ENCODE data around the gene SCLT1.
"Not testable (repeated sequence)": the region's sequence is repeated elsewhere in the genome, so short reads cannot be mapped to it uniquely, and the experiment has no call there.

The SCLT1 gene

DNA sequence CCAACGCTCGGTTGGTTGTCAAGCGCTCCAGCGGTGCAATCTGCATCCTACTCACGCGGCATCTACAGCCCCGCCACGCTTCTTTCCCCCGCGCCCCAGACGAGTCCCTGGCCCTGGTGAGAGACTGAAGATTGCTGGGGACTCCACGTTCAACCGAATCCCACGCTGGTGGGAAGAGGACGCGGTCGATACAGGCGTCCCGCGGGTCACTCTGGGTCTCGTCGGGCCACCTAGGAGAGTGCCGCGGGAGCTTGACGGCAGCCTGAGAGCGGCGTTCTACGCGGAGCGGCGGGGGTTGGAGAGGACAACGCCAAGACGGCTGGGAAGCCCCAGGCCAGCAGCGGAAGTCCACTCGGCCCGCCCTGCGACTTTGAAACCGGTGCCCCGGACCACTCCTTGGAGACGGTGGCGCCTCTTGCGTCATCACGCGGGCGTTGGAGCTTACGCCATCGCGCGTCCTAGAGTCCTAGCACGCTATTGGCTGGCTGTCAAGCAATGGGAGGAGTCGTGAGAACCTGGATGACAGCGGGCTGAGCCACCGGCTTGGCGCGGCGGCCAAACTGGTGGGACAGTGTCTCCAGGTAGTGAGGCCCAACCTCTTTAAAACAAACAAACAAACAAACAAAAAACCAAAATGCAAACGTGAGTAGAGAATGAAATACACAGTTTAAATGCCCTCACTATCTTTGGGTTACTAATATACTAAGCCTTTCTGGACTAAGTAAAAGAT is at the start of gene SCLT1:
SCLT1 (minus strand) TSS at position 349 of the 730 bp plus-strand sequence. CDS start 436 bp downstream, outside the sequence.
- peak; percentile 90 for DNase-seq (ENCODE audit: low spot score)

DNA sequence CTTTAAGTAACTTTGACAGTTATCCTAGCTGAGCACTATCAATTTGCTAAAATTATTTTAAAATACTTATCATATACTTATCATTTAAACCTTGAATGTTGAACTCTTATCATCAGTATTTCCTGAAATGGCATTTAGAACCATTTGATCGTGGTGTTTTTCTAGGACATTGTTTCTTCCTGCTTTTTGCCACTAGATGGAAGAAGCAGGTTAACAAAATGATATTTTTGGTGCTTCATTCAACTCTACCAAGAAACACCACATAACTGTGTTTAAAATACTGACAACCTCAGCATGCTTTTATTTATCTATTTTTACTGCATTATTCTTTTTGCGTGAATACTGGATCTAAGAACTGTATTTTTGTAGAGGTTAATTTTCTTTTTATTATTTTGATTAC is 47.2 kb upstream of the SCLT1 start:
- DNase-seq (ENCODE audit: low spot score), result no peak

DNA sequence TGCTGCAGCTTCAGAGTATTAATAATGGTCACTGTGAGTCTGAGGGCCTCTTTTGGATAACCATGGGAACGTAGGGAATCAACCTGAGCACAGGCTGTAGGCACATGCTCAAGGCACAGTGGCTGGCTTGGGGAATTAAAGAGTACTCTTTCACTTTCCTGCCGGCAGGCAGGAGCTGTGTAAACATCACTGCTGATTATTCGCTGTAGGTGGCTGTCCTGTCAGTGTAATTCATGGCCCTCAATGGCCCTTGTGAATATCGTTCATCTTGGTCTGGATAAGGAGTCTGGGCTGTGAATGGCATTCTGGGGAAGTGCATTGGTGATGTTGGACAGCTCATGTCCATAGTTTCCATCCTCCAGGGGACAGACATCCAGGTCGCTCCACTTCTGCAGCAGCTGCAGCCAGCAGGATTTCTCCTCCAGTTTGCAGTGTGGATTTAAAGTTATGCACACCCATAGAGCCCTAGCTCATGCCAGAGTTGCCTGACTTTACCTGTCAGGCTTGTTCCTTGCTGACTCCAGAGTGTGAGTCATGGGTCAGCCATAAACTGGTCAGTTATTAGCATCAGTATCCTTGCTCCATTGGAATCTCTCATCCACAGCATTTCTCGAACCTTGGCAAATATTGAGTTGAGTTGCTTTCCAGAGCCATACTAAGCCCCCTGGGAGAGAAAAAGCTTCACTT is 45.6 kb upstream of the SCLT1 start:
- DNase-seq (ENCODE audit: low spot score), result no peak

GRCh38 chr4:129136433-129136832 is 43.1 kb upstream of the SCLT1 start:
- no peak for DNase-seq (ENCODE audit: low spot score)

GRCh38 chr4:129131343-129131742 is 38.0 kb upstream of the SCLT1 start:
- DNase-seq (ENCODE audit: low spot score), result no peak

GRCh38 chr4:129129143-129129542 is 35.8 kb upstream of the SCLT1 start:
- no peak for DNase-seq (ENCODE audit: low spot score)

- not testable (repeated sequence) for DNase-seq (ENCODE audit: low spot score)
These were observed 33.3 kb upstream of the SCLT1 start for GRCh38 chr4:129126614-129127013.

GRCh38 chr4:129117705-129118104 is 24.4 kb upstream of the SCLT1 start:
- no peak for DNase-seq (ENCODE audit: low spot score)

GRCh38 chr4:129113919-129114318 is 20.6 kb upstream of the SCLT1 start:
- no peak for DNase-seq (ENCODE audit: low spot score)

- no peak for DNase-seq (ENCODE audit: low spot score)
These were observed 20.1 kb upstream of the SCLT1 start for GRCh38 chr4:129113434-129113833.

DNA sequence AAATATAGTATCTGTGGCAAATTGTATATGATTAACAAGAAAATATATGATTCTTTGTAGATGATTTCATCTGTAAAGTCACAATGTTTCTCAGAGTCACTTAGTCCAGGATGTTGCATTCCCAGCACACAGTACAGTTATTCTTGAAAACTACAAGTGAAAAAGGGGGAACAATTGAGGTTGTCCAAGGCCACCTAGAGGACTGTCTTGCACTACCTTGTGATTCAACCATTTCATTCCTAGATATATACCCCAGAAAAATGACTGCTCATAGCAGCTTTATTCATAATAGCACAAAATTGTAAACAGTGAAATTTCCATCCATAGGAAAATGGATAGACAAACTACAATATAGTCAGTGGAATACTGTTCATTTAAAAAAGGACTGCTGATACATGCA is 18.6 kb upstream of the SCLT1 start:
- DNase-seq (ENCODE audit: low spot score), result no peak

DNA sequence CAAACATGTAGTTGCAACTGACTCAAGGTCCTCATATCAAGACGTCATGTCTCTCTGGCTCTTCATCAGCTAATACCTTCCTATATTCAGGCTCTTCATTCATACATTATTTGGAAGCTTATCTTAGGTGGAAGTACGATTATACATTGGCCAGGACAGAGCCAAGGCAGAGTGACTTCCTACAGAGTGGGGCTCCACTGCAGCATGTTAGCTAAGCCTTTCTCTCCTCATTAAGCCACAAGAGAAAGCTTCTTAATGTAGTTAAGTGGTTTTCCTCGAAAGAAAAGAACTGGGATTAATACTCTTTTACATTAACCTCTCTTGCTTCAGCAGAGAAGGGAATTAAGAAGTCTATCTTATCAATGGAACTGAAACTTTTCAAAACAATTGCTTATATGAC is 17.6 kb upstream of the SCLT1 start:
- no peak for DNase-seq (ENCODE audit: low spot score)

DNA sequence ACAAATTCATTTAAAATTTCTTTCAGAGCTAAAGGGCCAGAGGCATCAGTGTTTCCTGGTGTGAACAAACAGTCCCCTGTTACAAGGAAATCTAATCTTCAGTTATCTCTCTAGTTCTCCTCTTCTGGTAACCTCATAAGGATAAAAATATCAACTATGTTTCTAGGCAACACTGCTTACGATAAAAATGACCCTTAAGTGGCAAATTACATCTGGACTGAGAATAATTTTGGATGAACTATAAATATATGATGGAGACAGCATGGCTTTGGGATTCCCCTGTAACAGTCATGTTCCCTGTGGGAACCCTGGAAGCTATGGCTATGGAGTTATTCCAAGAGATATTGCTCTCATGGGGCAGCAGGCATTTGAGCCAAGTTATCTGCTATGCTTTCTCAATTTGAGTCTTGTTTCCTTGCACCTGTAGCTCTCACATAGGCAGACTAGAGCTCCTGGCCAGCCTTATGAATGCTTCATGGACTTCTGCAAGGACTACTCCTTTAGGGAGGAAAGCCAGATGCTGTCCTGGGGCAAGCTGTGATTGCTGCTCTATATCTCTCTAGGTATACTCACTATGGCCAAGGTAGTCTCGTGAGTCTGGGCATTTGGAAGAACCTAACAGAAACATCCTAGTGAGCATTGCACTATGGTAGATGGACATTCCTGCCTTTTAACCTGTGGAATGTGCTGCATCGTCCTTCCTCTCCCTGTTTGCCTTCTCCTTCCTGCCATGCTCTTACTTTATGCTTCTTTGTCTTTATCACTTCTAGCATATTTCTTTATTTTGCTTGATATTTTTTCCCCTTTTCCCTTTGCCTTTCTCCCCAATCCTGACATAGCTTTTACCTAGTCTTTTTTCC is 16.9 kb upstream of the SCLT1 start:
- DNase-seq (ENCODE audit: low spot score), result no peak

DNA sequence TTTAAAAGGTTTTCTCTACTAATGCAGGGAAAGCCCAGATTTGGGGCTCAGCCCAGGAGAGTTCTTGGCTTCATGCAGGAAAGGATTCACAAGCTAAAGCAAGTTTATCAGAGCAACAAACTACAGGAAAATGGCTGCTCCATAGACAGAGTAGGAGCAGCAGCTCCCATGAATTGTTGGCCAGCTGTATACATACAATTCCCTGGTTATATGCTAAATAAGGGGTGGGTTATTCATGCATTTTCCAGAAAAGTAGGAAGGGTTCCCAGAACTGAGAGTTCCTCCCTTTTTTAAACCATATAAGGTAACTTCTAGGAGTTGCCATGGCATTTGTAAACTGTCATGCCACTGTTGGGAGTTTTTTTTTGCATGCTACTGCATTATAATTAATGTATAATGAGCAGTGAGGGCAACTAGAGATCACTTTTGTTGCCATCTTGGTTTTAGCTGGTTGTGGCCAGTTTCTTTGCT is 5.2 kb upstream of the SCLT1 start:
- DNase-seq (ENCODE audit: low spot score), result no peak

GRCh38 chr4:129095811-129096454 is 2.6 kb upstream of the SCLT1 start, which contains the start of gene C4orf33:
TSS of gene C4orf33 (plus strand) at chr4:129096152. CDS start at chr4:129102611, 6,459 bp downstream.
- peak; percentile 55 for DNase-seq (ENCODE audit: low spot score)

- DNase-seq (ENCODE audit: low spot score), result no peak
These were observed 1.0 kb upstream of the SCLT1 start for GRCh38 chr4:129094347-129094746.

DNA sequence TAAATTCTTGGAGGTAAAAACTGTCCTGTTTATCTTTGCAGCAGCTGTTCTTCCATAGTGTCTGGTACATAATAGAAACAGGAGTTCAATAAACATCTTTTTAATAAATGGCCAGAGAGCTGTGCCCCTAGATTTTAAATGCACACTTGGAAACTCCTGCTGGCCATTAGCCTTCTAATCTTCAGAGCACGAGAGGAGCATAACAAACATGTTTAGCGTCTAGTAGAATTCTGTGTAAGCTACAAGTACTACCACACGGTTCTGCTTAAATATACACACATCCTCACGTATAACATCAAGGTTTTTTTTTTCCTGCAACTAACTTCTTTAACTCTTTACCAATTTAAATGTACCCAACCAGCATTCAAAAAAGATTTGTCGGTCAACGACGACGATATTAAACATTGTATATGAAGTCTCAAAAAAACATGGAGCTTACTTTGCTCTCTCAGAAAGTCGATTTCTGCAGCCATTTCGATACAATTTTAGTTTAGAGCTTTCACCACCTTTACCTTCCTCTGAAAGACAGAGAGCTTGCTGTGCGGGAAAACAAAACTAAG is 628 bp downstream of the SCLT1 start:
- no peak for DNase-seq (ENCODE audit: low spot score)

DNA sequence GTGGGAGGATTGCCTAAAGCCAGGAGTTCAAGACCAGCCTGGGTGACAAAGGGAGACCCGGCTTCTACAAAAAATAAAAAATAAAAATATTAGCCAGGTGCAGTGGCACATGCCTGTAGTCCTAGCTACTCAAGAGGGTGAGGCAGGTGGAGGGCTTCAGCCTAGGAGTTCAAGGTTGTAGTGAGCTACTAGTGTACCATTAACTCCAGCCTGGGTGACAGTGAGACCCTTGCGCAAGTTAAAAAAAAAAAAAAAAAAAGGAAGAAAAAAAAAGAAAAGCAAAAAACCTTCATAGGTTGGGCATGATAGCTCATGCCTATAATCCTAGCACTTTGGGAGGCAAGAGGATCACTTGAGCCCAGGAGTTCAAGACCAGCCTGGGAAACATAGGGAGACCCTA is 5.8 kb downstream of the SCLT1 start:
- DNase-seq (ENCODE audit: low spot score), result no peak

DNA sequence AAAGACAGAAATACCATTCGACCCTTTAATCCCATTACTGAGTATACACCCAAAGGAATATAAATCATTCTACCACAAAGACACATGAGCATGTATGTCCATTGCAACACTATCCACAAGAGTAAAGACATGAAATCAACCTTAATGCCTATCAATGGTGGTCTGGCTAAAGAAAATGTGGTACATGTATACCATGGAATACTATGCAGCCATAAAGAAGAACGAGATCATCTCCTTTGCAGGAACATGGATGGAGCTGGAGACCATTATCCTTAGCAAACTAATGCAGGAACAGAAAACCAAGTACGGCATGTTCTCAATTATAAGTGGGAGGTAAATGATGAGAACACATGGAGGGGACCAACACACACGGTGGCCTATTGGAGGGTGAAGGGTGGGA is 7.9 kb downstream of the SCLT1 start:
- no peak for DNase-seq (ENCODE audit: low spot score)

DNA sequence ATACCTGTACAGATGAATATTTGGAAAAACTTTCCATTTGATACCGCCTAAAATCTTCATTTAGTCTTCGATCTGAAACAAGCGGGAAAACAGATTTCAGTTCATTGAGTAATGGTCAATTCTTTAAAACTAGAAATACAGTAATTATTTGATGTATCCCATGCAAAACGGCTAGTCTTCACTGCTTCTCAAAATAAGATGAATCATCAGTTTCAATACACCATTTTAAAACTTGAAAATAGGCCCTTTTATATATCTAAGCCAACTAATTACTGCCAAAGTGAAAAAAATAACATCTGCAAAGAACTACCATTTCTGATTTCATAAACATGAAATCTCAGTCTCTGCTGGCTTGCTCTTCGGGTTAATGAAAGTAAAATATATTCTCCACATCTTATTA is 11.0 kb downstream of the SCLT1 start:
- DNase-seq (ENCODE audit: low spot score), result no peak

DNA sequence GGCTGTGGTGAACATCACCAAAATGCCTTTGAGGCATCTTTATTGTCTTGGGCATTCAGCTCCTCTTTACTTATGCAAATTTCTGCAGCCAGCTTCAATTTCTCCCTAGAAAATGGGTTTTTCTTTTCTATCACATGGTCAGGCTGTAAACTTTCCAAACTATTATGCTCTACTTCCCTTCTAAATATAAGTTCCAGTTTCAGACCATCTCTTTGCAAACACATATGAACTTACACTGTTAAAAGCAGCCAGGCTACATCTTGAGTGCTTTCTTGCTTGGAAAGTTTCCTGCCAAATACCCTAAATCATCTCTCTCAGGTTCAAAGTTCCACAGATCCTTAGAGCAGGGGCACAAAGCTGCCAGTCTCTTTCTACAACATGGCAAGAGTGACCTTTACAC is 13.2 kb downstream of the SCLT1 start:
- DNase-seq (ENCODE audit: low spot score), result no peak

- DNase-seq (ENCODE audit: low spot score), result no peak
These were observed 16.0 kb downstream of the SCLT1 start for GRCh38 chr4:129077326-129077725.

Measured in SW480 (cell line).